Natural killer cell (primary cell): Measurements from ENCODE around the gene SCYGR4. TPM values are rescaled to one million over a fixed set of nuclear protein-coding genes. Genes with fewer than 3 reads are reported as not detected.
A peak's percentile ranks its signal among the peaks of the same experiment; 100 is the strongest.

Source experiments
- ATAC-seq, 3 donors: fragments of 150-1000 bp in 2 of 3; fragments of 200-7000 bp in 1 of 3; cut with Tn5 transposase; 1 replicate in 1 of 3; 2 replicates in 2 of 3; pipeline ENCODE4 v1.10.0; 2021; ENCODE audit warnings: mild to moderate bottlenecking in 2 of 3, moderate library complexity in 2 of 3
- DNase-seq, 2 donors: peaks; one replicate each; pipeline versions ENCODE4 v3.0.0 to v3.0.0-alpha.2; 2013 to 2021; ENCODE audit warnings: mixed read lengths in 1 of 2
- H3K27ac ChIP-seq: one replicate; pipeline ENCODE4 v1.5.1; 2013; ENCODE audit warnings: mild to moderate bottlenecking, low read length
- H3K27me3 ChIP-seq: one replicate; pipeline ENCODE4 v1.6.1; 2013; ENCODE audit warnings: low read length; ENCODE audit not compliant: control insufficient read depth, insufficient read depth
- H3K36me3 ChIP-seq: one replicate; pipeline ENCODE4 v1.6.1; 2013; ENCODE audit warnings: low read length; ENCODE audit not compliant: control insufficient read depth, insufficient read depth
- H3K4me1 ChIP-seq: one replicate; pipeline ENCODE4 v1.6.1; 2013; ENCODE audit warnings: low read length; ENCODE audit not compliant: control insufficient read depth, insufficient read depth
- H3K4me3 ChIP-seq: one replicate; pipeline ENCODE4 v1.5.1; 2013; ENCODE audit warnings: low read length
- H3K9me3 ChIP-seq: one replicate; pipeline ENCODE4 v1.6.1; 2013; ENCODE audit warnings: low read length; ENCODE audit not compliant: control insufficient read depth, insufficient read depth
- H3K27ac Mint-ChIP-seq, 2 donors: one replicate each; pipeline ENCODE4 v1.8.0; 2022; ENCODE audit warnings: mild to moderate bottlenecking in 2 of 2, mixed read lengths in 2 of 2, moderate library complexity in 1 of 2
- H3K27me3 Mint-ChIP-seq, 2 donors: one replicate each; pipeline ENCODE4 v1.8.0; 2022; ENCODE audit warnings: low read depth in 2 of 2, mixed read lengths in 2 of 2
- H3K36me3 Mint-ChIP-seq: one replicate; pipeline ENCODE4 v1.8.0; 2022; ENCODE audit warnings: mixed read lengths
- H3K4me1 Mint-ChIP-seq, 2 donors: one replicate each; pipeline ENCODE4 v1.8.0; 2022; ENCODE audit warnings: mixed read lengths in 2 of 2
- H3K4me3 Mint-ChIP-seq: one replicate; pipeline ENCODE4 v1.8.0; 2022; ENCODE audit warnings: mild to moderate bottlenecking, moderate library complexity, mixed read lengths
- H3K9me3 Mint-ChIP-seq, 2 donors: one replicate each; pipeline ENCODE4 v1.8.0; 2022; ENCODE audit warnings: mixed read lengths in 2 of 2
- WGBS: methylation state at CpG from one replicate; pipeline ENCODE4 v1.1.7; 2013; ENCODE audit warnings: missing lambda C conversion rate; ENCODE audit not compliant: insufficient coverage; 5-methylcytosine and 5-hydroxymethylcytosine counted together
- intact Hi-C: fragments of 100-400 bp; cut with micrococcal nuclease; formaldehyde crosslinking; loops from one replicate; pipeline ENCODE4 v1.14.2; 2022
- total RNA-seq, 4 donors: library from RNA; stranded (reverse); fragments of 120-200 nt in 1 of 4; gene quantifications; one replicate each; pipeline versions ENCODE4 v1.2.3 to v1.2.4, GENCODE V29; 2013 to 2022
- TF ChIP-seq, protein P1 (sequence below): fragments of 200-600 bp; IDR thresholded peaks from one replicate; pipeline ENCODE4 v1.8.0; 2022; ENCODE audit warnings: antibody characterized with exemption

Gene SCYGR4
- total RNA-seq, 3 donors from 2014 or later (not counting 1 experiment from before 2014, with no cell fraction given), result not detected

DNA sequence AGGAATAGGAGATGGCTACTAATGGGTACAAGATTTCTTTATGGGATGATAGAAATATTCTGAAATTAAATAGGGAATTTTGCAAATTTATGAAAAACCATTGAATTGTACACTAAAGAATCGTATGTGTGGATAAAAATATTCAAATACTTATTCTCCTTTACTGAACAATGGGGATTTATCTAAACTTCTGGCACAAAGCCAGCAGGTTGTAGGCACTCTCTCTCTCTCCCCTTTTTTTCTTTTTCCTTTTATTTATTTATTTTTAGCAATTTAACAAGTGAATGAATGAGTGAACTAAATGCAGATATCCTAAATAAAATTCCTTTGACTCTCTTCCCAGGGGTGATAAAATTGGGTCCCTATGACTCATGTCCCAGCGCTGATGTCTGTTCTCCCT lies 40.5 kb upstream of the SCYGR4 start:
- WGBS, result 85% methylated on average over 1 of the region's 2 CpGs
- Histone ChIP-seq H3K4me3 (no peak overlapping the region), H3K9me3 (no peaks in the 10 kb centered on the region), H3K27ac (no peak overlapping the region), H3K36me3 (no peaks in the 10 kb centered on the region), H3K27me3 (peaks cover 2% of the 10 kb centered on the region), H3K4me1 (no peaks in the 10 kb centered on the region)
- H3K9me3 Mint-ChIP-seq, result peaks cover 2% of the 10 kb centered on the region in 2 donors
- no peak for DNase-seq
- intact Hi-C loops, result no loop called here
- no peak for ATAC-seq
- H3K4me1 Mint-ChIP-seq, result no peaks in the 10 kb centered on the region
- H3K4me3 Mint-ChIP-seq, result no peak overlapping the region
- H3K27ac Mint-ChIP-seq, result no peak overlapping the region
- H3K27me3 Mint-ChIP-seq, result peaks cover 23 to 52% of the 10 kb centered on the region in 2 donors
- TF ChIP-seq, protein P1, sequence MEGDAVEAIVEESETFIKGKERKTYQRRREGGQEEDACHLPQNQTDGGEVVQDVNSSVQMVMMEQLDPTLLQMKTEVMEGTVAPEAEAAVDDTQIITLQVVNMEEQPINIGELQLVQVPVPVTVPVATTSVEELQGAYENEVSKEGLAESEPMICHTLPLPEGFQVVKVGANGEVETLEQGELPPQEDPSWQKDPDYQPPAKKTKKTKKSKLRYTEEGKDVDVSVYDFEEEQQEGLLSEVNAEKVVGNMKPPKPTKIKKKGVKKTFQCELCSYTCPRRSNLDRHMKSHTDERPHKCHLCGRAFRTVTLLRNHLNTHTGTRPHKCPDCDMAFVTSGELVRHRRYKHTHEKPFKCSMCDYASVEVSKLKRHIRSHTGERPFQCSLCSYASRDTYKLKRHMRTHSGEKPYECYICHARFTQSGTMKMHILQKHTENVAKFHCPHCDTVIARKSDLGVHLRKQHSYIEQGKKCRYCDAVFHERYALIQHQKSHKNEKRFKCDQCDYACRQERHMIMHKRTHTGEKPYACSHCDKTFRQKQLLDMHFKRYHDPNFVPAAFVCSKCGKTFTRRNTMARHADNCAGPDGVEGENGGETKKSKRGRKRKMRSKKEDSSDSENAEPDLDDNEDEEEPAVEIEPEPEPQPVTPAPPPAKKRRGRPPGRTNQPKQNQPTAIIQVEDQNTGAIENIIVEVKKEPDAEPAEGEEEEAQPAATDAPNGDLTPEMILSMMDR, result no peak
- H3K36me3 Mint-ChIP-seq, result peaks cover 5% of the 10 kb centered on the region

DNA sequence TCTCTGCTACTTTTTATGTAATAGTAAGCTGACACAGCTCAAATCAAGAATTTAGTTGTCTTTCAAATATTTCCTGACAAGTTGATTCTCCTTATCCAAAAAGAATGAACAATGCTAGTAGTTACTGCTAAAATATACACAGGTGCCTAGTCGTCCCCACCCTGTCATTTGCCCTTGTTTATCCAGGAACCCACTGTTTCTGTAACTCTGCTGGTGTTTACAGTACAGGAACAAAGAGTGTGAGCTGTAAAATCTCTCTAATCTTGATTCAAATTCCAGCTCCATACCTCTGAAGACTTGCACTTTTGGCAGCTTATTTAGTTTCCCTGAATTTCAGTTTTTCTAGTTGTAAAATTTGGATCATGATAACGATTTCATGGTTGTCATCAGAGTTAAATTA lies 39.7 kb upstream of the SCYGR4 start:
- no peak overlapping the region for H3K27ac Mint-ChIP-seq
- H3K4me1 ChIP-seq, result no peaks in the 10 kb centered on the region
- TF ChIP-seq, protein P1, result no peak
- peaks cover 2% of the 10 kb centered on the region for H3K27me3 ChIP-seq
- H3K27me3 Mint-ChIP-seq, result peaks cover 25 to 52% of the 10 kb centered on the region in 2 donors
- ATAC-seq (no peak), DNase-seq (no peak)
- intact Hi-C loops, result no loop called here
- no peak overlapping the region for H3K4me3 ChIP-seq
- H3K9me3 Mint-ChIP-seq, result peaks cover 2 to 5% of the 10 kb centered on the region in 2 donors
- no peak overlapping the region for H3K4me3 Mint-ChIP-seq
- no peaks in the 10 kb centered on the region for H3K4me1 Mint-ChIP-seq
- no peak overlapping the region for H3K27ac ChIP-seq
- H3K36me3 ChIP-seq, result no peaks in the 10 kb centered on the region
- peaks cover 10% of the 10 kb centered on the region for H3K36me3 Mint-ChIP-seq
- H3K9me3 ChIP-seq, result peaks cover 6% of the 10 kb centered on the region
- 44% methylated on average over 1 of the region's 2 CpGs for WGBS

DNA sequence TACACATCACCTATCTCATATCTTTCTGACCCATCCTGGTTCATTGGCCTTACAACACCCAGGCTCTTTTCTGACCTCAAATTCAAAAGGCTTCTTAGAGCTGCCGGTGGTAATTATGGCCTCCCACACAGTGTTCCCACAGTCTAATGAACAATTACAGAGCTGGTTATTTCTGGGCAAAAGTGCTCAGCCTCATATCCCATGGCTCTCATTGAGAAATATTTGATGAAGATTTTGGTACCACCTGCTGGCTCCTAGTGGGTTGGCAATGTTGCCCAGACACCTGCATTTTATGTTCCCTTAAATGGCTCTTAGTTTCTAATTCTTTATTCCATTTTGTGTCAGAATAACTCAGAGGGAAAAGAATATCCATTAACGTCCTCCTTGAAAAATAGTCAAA lies 38.7 kb upstream of the SCYGR4 start:
- H3K36me3 ChIP-seq, result no peaks in the 10 kb centered on the region
- no peak overlapping the region for H3K27ac ChIP-seq
- no peak for DNase-seq
- intact Hi-C loops, result no loop called here
- peaks cover 2% of the 10 kb centered on the region for H3K27me3 ChIP-seq
- H3K4me1 ChIP-seq, result no peaks in the 10 kb centered on the region
- WGBS, result 90% methylated on average over 2 of the region's 2 CpGs
- H3K27me3 Mint-ChIP-seq, result peaks cover 24 to 52% of the 10 kb centered on the region in 2 donors
- no peak overlapping the region for H3K4me3 Mint-ChIP-seq
- no peaks in the 10 kb centered on the region for H3K4me1 Mint-ChIP-seq
- no peak overlapping the region for H3K27ac Mint-ChIP-seq
- no peak overlapping the region for H3K4me3 ChIP-seq
- H3K9me3 ChIP-seq, result peaks cover 17% of the 10 kb centered on the region
- H3K9me3 Mint-ChIP-seq, result peaks cover 2 to 8% of the 10 kb centered on the region in 2 donors
- peaks cover 15% of the 10 kb centered on the region for H3K36me3 Mint-ChIP-seq
- TF ChIP-seq, protein P1, result no peak
- no peak for ATAC-seq

DNA sequence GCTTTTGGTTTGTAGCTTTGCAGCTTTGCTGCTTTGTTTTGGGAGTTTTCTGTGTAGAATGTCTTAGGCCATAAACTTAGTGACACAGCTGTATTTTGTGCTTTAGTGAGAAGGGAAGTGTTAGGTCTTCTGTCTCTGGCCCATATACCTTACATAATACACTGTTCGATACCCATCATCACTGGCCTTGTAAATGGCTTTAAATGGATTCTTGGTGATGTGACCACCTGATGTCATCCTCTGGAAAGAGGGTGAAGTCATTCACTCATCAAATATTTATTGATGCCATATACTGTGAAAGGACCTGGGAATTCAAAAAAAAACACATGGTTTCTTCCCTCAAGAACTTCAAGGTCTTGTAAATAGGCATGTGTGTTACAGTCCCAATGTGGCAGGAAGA lies 37.5 kb upstream of the SCYGR4 start:
- Histone ChIP-seq H3K4me1 (no peaks in the 10 kb centered on the region), H3K4me3 (no peak overlapping the region), H3K9me3 (peaks cover 20% of the 10 kb centered on the region), H3K27me3 (peaks cover 2% of the 10 kb centered on the region), H3K27ac (no peak overlapping the region), H3K36me3 (no peaks in the 10 kb centered on the region)
- Mint-ChIP-seq H3K36me3 (peaks cover 15% of the 10 kb centered on the region), H3K4me1 (no peaks in the 10 kb centered on the region), H3K4me3 (no peak overlapping the region), H3K27ac (no peak overlapping the region), H3K27me3 (peaks cover 24 to 52% of the 10 kb centered on the region in 2 donors), H3K9me3 (peaks cover 2 to 8% of the 10 kb centered on the region in 2 donors)
- DNase-seq (no peak), ATAC-seq (peak in 1 of 3 donors; percentile 30)
- TF ChIP-seq, protein P1, result no peak
- no CpG with 5 or more reads among the region's 1 CpG for WGBS
- intact Hi-C loops, result no loop called here
